ENCODE measurements around the gene MAPK8IP3.

The MAPK8IP3 gene

GRCh38 chr16:1815461-1815860 is 109.5 kb downstream of the MAPK8IP3 start:
- TF ChIP-seq ZFX (IDR thresholded peaks at IDR 0.05; ENCODE audit: borderline replicate concordance) (no peak), CTCF (IDR thresholded peaks at IDR 0.05) (no peak)
- H3K27ac ChIP-seq: no peak overlapping the region

- no peak for TF ChIP-seq ZFX (IDR thresholded peaks at IDR 0.05; ENCODE audit: borderline replicate concordance)
- no peak for TF ChIP-seq CTCF (IDR thresholded peaks at IDR 0.05)
- no peak overlapping the region for H3K27ac ChIP-seq
Measured at GRCh38 chr16:1816396-1817275, 110.6 kb downstream of the MAPK8IP3 start.

- TF ChIP-seq CTCF (IDR thresholded peaks at IDR 0.05) (no peak), ZFX (IDR thresholded peaks at IDR 0.05; ENCODE audit: borderline replicate concordance) (no peak)
- no peak overlapping the region for H3K27ac ChIP-seq
Measured at GRCh38 chr16:1817276-1817589, 111.2 kb downstream of the MAPK8IP3 start.

GRCh38 chr16:1817716-1818115 is 111.7 kb downstream of the MAPK8IP3 start:
- H3K27ac ChIP-seq: no peak overlapping the region
- TF ChIP-seq CTCF (IDR thresholded peaks at IDR 0.05) (no peak), ZFX (IDR thresholded peaks at IDR 0.05; ENCODE audit: borderline replicate concordance) (no peak)

- H3K27ac ChIP-seq: no peak overlapping the region
- TF ChIP-seq CTCF (IDR thresholded peaks at IDR 0.05): no peak
Measured at GRCh38 chr16:1818204-1818872, 112.3 kb downstream of the MAPK8IP3 start.

GRCh38 chr16:1818873-1819525 is 113.0 kb downstream of the MAPK8IP3 start:
- no peak overlapping the region for H3K27ac ChIP-seq
- TF ChIP-seq CTCF (IDR thresholded peaks at IDR 0.05) (no peak), ZFX (IDR thresholded peaks at IDR 0.05; ENCODE audit: borderline replicate concordance) (no peak)

GRCh38 chr16:1819611-1820010 is 113.6 kb downstream of the MAPK8IP3 start:
- TF ChIP-seq ZFX (IDR thresholded peaks at IDR 0.05; ENCODE audit: borderline replicate concordance) (no peak), CTCF (IDR thresholded peaks at IDR 0.05) (no peak)
- no peak overlapping the region for H3K27ac ChIP-seq

Measured in 22Rv1 (cell line).